Neural progenitor cell (in vitro differentiated cells): ENCODE measurements around the gene PLXNA4.

Source experiments
- CTCF ChIP-seq: fragments of 200-600 bp; sonication (generic); IDR thresholded peaks from 2 replicates; pipeline ENCODE4 v1.5.1; 2017; ENCODE audit warnings: antibody characterized with exemption, mild to moderate bottlenecking
- EZH2 ChIP-seq: fragments of 200-600 bp; sonication (generic); IDR thresholded peaks from 2 replicates; pipeline ENCODE4 v1.6.1; 2017; ENCODE audit warnings: antibody characterized with exemption, mild to moderate bottlenecking, moderate library complexity
- EZH2phosphoT487 ChIP-seq: fragments of 200-600 bp; sonication (generic); IDR thresholded peaks from 2 replicates; pipeline ENCODE4 v1.6.1; 2017; ENCODE audit warnings: antibody characterized with exemption

- TF ChIP-seq CTCF: no peak
- no peak for TF ChIP-seq EZH2phosphoT487
- TF ChIP-seq EZH2: no peak
These were observed 461.2 kb downstream of the PLXNA4 start for GRCh38 chr7:132115028-132115427.
